ENCODE data around the gene NSUN7.
"Not testable (repeated sequence)": the region's sequence is repeated elsewhere in the genome, so short reads cannot be mapped to it uniquely, and the experiment has no call there.

Gene NSUN7

GRCh38 chr4:40749717-40750460 lies at the start of gene NSUN7:
TSS of gene NSUN7 (plus strand) at chr4:40749955. CDS start at chr4:40750694, 739 bp downstream.
- peak; percentile 85 for DNase-seq

GRCh38 chr4:40702137-40702799 lies 47.5 kb upstream of the NSUN7 start:
- no peak for DNase-seq

- no peak for DNase-seq
Observed at GRCh38 chr4:40702800-40703151, 47.0 kb upstream of the NSUN7 start.

- no peak for DNase-seq
Observed at GRCh38 chr4:40704073-40704472, 45.7 kb upstream of the NSUN7 start.

GRCh38 chr4:40710484-40711254 lies 39.1 kb upstream of the NSUN7 start:
- DNase-seq, result no peak

- not testable (repeated sequence) for DNase-seq
Observed at GRCh38 chr4:40713001-40713400, 36.8 kb upstream of the NSUN7 start.

- DNase-seq, result no peak
Observed at GRCh38 chr4:40713798-40714197, 36.0 kb upstream of the NSUN7 start.

- peak; percentile 37 for DNase-seq
Observed at GRCh38 chr4:40718586-40718985, 31.2 kb upstream of the NSUN7 start.

GRCh38 chr4:40719008-40719623 lies 30.6 kb upstream of the NSUN7 start:
- peak; percentile 74 for DNase-seq

GRCh38 chr4:40720351-40720750 lies 29.4 kb upstream of the NSUN7 start:
- no peak for DNase-seq

- no peak for DNase-seq
Observed at GRCh38 chr4:40720916-40721315, 28.8 kb upstream of the NSUN7 start.

- DNase-seq, result no peak
Observed at GRCh38 chr4:40721730-40722171, 28.0 kb upstream of the NSUN7 start.

GRCh38 chr4:40722576-40723161 lies 27.1 kb upstream of the NSUN7 start:
- no peak for DNase-seq

- no peak for DNase-seq
Observed at GRCh38 chr4:40723728-40724127, 26.0 kb upstream of the NSUN7 start.

- no peak for DNase-seq
Observed at GRCh38 chr4:40728333-40728732, 21.4 kb upstream of the NSUN7 start.

- DNase-seq, result no peak
Observed at GRCh38 chr4:40729555-40729954, 20.2 kb upstream of the NSUN7 start.

GRCh38 chr4:40730091-40730679 lies 19.6 kb upstream of the NSUN7 start:
- no peak for DNase-seq

GRCh38 chr4:40731361-40731760 lies 18.4 kb upstream of the NSUN7 start:
- no peak for DNase-seq

- peak; percentile 69 for DNase-seq
Observed at GRCh38 chr4:40731792-40732245, 17.9 kb upstream of the NSUN7 start.

GRCh38 chr4:40733752-40734151 lies 16.0 kb upstream of the NSUN7 start:
- no peak for DNase-seq

GRCh38 chr4:40734497-40734896 lies 15.3 kb upstream of the NSUN7 start:
- DNase-seq, result no peak

GRCh38 chr4:40736910-40737309 lies 12.8 kb upstream of the NSUN7 start:
- peak; percentile 51 for DNase-seq
